Kidney capillary endothelial cell (primary cell): ENCODE measurements around the gene BCAS3.

Experiments used
- DNase-seq: peaks from one replicate; pipeline ENCODE4 v3.0.0-alpha.2; 2018; ENCODE audit warnings: low spot score

Gene BCAS3

GRCh38 chr17:61155590-61156237, 478.1 kb downstream of the BCAS3 start:
- no peak for DNase-seq

GRCh38 chr17:61157246-61157886, 479.7 kb downstream of the BCAS3 start:
- no peak for DNase-seq

- DNase-seq = no peak
Observed at GRCh38 chr17:61158376-61158775, 480.7 kb downstream of the BCAS3 start.

GRCh38 chr17:61159221-61159814, 481.7 kb downstream of the BCAS3 start:
- no peak for DNase-seq

GRCh38 chr17:61160204-61160603, 482.6 kb downstream of the BCAS3 start:
- DNase-seq = no peak

GRCh38 chr17:61160789-61161445, 483.3 kb downstream of the BCAS3 start:
- no peak for DNase-seq

GRCh38 chr17:61161615-61162134, 484.0 kb downstream of the BCAS3 start:
- DNase-seq = no peak

- no peak for DNase-seq
Observed at GRCh38 chr17:61164517-61164916, 486.9 kb downstream of the BCAS3 start.

GRCh38 chr17:61167075-61167474, 489.4 kb downstream of the BCAS3 start:
- DNase-seq = no peak

GRCh38 chr17:61168506-61168905, 490.9 kb downstream of the BCAS3 start:
- DNase-seq = no peak

GRCh38 chr17:61174310-61174709, 496.7 kb downstream of the BCAS3 start:
- DNase-seq = no peak

GRCh38 chr17:61175298-61176142, 497.9 kb downstream of the BCAS3 start:
- no peak for DNase-seq

- DNase-seq = no peak
Observed at GRCh38 chr17:61177351-61177750, 499.7 kb downstream of the BCAS3 start.

GRCh38 chr17:61178284-61178683, 500.6 kb downstream of the BCAS3 start:
- no peak for DNase-seq

- no peak for DNase-seq
Observed at GRCh38 chr17:61179380-61179806, 501.7 kb downstream of the BCAS3 start.

- DNase-seq = no peak
Observed at GRCh38 chr17:61183793-61184192, 506.1 kb downstream of the BCAS3 start.

- no peak for DNase-seq
Observed at GRCh38 chr17:61185385-61185784, 507.7 kb downstream of the BCAS3 start.

- DNase-seq = no peak
Observed at GRCh38 chr17:61187038-61187437, 509.4 kb downstream of the BCAS3 start.

- DNase-seq = no peak
Observed at GRCh38 chr17:61188081-61188480, 510.4 kb downstream of the BCAS3 start.

GRCh38 chr17:61189968-61190367, 512.3 kb downstream of the BCAS3 start:
- DNase-seq = no peak

GRCh38 chr17:61196302-61196704, 518.7 kb downstream of the BCAS3 start:
- no peak for DNase-seq

- DNase-seq = no peak
Observed at GRCh38 chr17:61196799-61197198, 519.1 kb downstream of the BCAS3 start.
